Measurements from ENCODE around the gene C22orf23. TPM values are rescaled to one million over a fixed set of nuclear protein-coding genes. Genes with fewer than 3 reads are reported as not detected.

Gene C22orf23
- total RNA-seq, 1 donor = 0.54 TPM

DNA sequence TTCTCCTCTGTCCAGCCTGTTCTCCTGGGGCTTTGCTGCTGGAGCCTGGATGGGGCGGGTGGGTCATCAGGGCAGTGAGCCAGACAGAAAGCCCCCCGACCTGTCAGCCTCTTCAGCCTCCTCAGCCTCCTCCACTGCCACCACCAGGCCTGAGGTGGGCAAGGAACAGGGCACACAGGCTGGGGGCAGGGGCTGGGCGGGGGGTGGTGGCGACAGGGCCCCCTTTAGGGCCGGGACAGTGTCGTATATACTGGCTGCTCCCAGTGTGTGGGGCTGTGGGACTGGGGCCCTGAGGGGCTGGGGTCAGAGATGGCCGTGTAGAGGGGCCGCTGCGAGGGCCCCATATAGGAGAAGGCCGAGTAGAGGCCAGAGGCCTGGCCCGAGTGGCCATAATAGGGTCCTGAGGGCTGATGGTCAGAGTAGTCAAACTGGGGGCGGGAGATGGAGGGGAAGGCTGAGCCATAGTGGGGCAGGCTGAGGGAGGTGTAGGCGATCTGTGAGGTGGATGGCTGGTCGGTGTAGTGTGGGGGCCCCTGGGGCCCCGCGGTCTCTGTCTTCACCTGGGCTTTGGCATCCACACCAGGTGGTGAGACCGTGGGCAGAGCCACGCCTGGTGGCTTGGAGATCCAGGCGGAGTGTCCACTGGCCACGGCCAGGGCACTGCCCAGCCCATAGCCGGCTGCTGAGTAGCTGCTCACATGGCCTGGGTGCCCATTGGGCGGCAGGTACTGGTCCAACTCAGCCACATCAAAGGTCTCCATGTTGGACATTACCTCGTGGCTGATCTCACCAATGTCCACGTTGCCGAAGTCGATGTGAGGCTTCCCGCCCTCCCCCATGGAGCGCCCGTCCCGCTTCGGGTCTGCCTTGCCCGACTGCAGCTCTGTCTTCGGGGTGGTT, 20.1 kb upstream of the C22orf23 start:
- TF ChIP-seq, protein P1, sequence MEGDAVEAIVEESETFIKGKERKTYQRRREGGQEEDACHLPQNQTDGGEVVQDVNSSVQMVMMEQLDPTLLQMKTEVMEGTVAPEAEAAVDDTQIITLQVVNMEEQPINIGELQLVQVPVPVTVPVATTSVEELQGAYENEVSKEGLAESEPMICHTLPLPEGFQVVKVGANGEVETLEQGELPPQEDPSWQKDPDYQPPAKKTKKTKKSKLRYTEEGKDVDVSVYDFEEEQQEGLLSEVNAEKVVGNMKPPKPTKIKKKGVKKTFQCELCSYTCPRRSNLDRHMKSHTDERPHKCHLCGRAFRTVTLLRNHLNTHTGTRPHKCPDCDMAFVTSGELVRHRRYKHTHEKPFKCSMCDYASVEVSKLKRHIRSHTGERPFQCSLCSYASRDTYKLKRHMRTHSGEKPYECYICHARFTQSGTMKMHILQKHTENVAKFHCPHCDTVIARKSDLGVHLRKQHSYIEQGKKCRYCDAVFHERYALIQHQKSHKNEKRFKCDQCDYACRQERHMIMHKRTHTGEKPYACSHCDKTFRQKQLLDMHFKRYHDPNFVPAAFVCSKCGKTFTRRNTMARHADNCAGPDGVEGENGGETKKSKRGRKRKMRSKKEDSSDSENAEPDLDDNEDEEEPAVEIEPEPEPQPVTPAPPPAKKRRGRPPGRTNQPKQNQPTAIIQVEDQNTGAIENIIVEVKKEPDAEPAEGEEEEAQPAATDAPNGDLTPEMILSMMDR (IDR thresholded peaks at IDR 0.05; ENCODE audit: insufficient read depth, low read length) = no peak
- DNase-seq (ENCODE audit: low read depth) = no peak
- H3K4me3 ChIP-seq (ENCODE audit: low read depth, low read length) = no peak overlapping the region

DNA sequence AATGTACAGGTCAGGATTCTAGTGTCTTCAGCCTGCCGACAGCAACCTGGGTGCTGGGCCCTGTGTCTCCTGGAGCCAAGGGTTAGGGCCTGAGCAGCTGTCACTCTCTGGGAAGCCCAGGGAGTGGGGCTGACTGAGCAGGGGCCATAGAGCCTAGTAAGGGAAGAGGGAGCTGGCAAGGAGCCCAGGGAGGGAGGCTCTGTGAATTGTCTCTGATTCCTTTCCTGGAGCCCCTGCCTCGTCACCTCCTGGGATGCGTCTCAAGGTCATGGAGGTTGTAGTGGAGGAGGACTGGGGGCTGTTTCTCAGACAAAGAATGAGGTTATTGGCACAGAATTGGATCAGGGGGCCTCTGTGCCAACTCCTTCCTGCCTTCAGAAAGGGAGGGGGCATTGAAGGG, 19.1 kb upstream of the C22orf23 start:
- TF ChIP-seq, protein P1 (IDR thresholded peaks at IDR 0.05; ENCODE audit: insufficient read depth, low read length) = no peak
- DNase-seq (ENCODE audit: low read depth) = no peak
- H3K4me3 ChIP-seq (ENCODE audit: low read depth, low read length) = no peak overlapping the region

DNA sequence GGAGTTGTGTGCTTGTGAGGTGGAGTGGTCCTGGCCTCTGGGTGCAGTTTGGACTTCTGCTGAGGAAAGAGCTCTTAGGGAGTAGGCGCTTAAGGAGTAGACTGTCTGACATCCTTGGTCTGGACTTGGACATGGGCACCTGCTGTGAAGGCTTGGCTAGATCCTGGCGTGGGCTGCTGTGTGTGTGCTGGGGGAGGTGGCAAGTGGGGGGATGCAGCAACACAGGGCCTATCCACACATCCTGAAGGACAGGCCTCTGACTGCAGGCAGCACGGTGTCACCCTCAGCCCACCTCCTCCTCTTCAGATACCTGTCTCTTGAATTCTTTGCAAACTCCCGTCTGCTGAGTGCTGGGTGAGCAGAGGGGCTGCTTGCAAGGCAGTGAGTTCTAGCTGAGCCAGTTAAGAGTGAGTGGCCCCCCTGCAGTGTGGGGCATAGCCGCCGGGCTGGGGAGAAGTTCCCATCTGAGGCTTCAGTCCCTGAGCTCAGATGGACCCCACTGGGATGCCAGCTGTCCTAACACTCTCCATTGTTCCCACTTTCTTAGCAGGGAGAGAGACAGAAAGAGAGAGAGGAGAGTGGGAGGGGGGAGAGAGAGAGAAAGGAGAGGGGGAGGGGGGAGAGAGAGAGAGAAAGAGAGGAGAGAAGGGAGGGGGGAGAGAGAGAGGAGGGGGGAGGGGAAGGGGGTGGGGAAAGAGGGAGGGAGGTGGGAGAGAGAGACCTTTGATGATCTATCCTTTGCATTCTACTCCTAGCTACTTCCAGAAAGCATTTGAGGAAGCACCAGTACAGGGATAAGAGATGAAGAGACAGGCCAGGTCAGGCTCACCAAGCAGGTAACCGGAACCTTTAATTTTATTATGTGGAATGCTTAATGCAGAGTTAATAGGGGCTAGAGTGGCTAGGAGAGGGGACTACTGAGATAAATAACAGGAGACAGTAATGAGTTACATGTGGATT, 18.4 kb upstream of the C22orf23 start:
- DNase-seq (ENCODE audit: low read depth) = no peak
- TF ChIP-seq, protein P1 (IDR thresholded peaks at IDR 0.05; ENCODE audit: insufficient read depth, low read length) = no peak
- H3K4me3 ChIP-seq (ENCODE audit: low read depth, low read length) = no peak overlapping the region

DNA sequence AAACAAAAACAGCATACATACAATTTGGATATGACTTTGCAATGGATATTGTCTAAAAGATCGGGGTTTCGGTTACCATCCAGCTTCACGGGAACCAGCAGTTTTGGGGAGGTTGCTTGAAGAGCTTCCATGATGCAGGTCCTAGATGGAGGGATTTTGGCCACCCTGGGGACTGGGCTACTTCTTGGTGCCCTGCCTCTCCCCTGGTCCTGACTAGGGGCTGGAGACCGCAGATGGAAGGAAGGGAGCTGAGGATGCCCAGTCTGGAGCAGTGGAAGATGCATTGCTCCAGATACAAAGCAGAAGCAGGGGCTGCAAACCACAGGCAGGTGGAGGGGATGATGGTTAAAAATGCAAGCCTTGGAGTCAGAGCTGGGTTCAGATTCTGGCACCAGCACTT, 17.5 kb upstream of the C22orf23 start:
- DNase-seq (ENCODE audit: low read depth) = no peak
- TF ChIP-seq, protein P1 (IDR thresholded peaks at IDR 0.05; ENCODE audit: insufficient read depth, low read length) = no peak
- H3K4me3 ChIP-seq (ENCODE audit: low read depth, low read length) = no peak overlapping the region

DNA sequence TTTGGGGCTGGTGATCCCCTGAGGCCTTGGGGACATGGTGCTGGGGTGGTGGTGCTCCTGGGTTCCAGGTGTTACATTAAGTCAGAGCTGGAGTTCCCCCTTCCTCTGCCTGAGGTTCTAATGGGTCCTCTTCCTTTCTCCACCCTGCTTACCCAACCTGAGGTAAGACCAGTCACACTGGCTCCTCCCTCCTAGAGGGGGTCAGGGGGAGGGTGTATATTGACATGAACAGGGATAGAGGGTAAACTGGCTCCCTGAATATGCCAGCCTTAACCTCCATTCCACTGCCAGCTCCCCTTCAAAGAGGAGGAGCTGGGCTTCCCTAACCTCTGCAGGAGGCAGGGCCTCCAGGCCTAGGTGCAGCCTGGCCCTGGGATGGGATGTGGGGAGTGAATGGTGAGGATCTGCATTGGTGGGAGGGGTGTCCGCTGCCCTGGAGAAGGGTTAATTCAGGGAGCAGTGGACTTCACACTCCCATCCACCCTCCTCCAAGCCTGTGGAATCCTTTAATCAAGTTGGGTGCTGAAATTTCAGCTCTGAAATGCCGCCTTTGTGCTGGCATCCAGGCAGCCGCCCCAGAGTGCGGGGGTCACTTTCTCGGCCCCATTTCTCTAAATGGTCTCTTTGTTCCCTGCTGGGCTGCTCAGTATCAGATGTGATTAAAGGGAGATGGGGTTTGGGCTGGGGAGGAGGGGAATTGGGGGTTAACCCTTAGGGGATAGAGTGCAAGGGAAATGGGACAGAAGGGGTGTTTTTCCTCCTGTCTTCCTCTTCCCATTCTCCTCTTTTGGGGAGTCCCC, 15.3 kb upstream of the C22orf23 start:
- no peak for DNase-seq (ENCODE audit: low read depth)
- TF ChIP-seq, protein P1 (IDR thresholded peaks at IDR 0.05; ENCODE audit: insufficient read depth, low read length) = no peak
- no peak overlapping the region for H3K4me3 ChIP-seq (ENCODE audit: low read depth, low read length)
